Lung (tissue), 12 donors: Measurements from ENCODE around the gene MAGI2. TPM values are rescaled to one million over a fixed set of nuclear protein-coding genes. Genes with fewer than 3 reads are reported as not detected.

Source experiments
- ATAC-seq: fragments of 200-7000 bp; cut with Tn5 transposase; one replicate; pipeline ENCODE4 v1.9.1; 2020; ENCODE audit warnings: moderate number of reproducible peaks; ENCODE audit not compliant: insufficient read depth, low FRiP score
- DNase-seq, 3 donors: peaks; one replicate each; pipeline ENCODE4 v3.0.0-alpha.2; 2013 to 2017
- H3K27ac ChIP-seq, 2 donors: one replicate each; pipeline ENCODE4 v1.5.1; 2013; ENCODE audit warnings: mild to moderate bottlenecking in 2 of 2, moderate library complexity in 2 of 2, control low read depth in 1 of 2, inconsistent platforms in 1 of 2, low read depth in 1 of 2, low read length in 1 of 2
- H3K27me3 ChIP-seq, 3 donors: one replicate each; pipeline ENCODE4 v1.5.1; 2013; ENCODE audit warnings: low read length in 2 of 3; ENCODE audit not compliant: control insufficient read depth in 3 of 3, insufficient read depth in 3 of 3
- H3K36me3 ChIP-seq, 4 donors: one replicate each; pipeline ENCODE4 v1.5.1; 2013; ENCODE audit warnings: low read length in 4 of 4, mild to moderate bottlenecking in 1 of 4, moderate library complexity in 1 of 4; ENCODE audit not compliant: control insufficient read depth in 4 of 4, insufficient read depth in 4 of 4
- H3K4me1 ChIP-seq, 5 donors: one replicate each; pipeline ENCODE4 v1.5.1; 2013; ENCODE audit warnings: low read length in 5 of 5, mild to moderate bottlenecking in 2 of 5, moderate library complexity in 1 of 5; ENCODE audit not compliant: control insufficient read depth in 5 of 5, insufficient read depth in 5 of 5
- H3K4me3 ChIP-seq: one replicate; pipeline ENCODE4 v1.5.1; 2013; ENCODE audit warnings: mild to moderate bottlenecking, control low read depth, moderate library complexity
- H3K9ac ChIP-seq, 2 donors: one replicate each; pipeline ENCODE4 v1.5.1; 2013; ENCODE audit warnings: low read length in 2 of 2, control low read depth in 1 of 2; ENCODE audit not compliant: insufficient read depth in 1 of 2
- H3K9me3 ChIP-seq, 4 donors: one replicate each; pipeline ENCODE4 v1.5.1; 2013; ENCODE audit warnings: low read length in 3 of 4, mild to moderate bottlenecking in 1 of 4, moderate library complexity in 1 of 4; ENCODE audit not compliant: control insufficient read depth in 4 of 4, insufficient read depth in 3 of 4
- CTCF ChIP-seq: IDR thresholded peaks from 2 replicates; pipeline ENCODE4 v1.5.1; 2012; ENCODE audit warnings: mild to moderate bottlenecking; ENCODE audit errors: control extremely low read depth, extremely low read depth
- WGBS, 2 donors: extraction: QIAGEN DNeasy Blood & Tissue Kit; methylation state at CpG; one replicate each; pipeline ENCODE4 v1.1.7; 2013; 5-methylcytosine and 5-hydroxymethylcytosine counted together
- polyA plus RNA-seq, 2 donors: library from polyadenylated mRNA; stranded (reverse); fragments of 200-250 nt; gene quantifications; one replicate each; pipeline ENCODE4 v1.2.1, GENCODE V29; 2013
- total RNA-seq, 2 donors: library from RNA; depleted of rRNA in 1 of 2; stranded (reverse); fragments of >200 nt in 1 of 2; gene quantifications; one replicate each; pipeline ENCODE4 v1.2.1, GENCODE V29; 2014 to 2021
- donor health status: control.
- donor health status: control.
- donor health status: Bipolar disorder and iron deficiency.
- donor health status: healthy.
- donor health status: DM: yes; HTN: yes; CAD: no.

MAGI2 gene
- total and polyA plus RNA-seq, 4 donors = 0.94 to 18.0 (median 5.3) TPM

GRCh38 chr7:79329464-79329863 is 124.0 kb downstream of the MAGI2 start:
- Histone ChIP-seq H3K4me1 (no peaks in the 10 kb centered on the region), H3K27ac (no peak overlapping the region), H3K27me3 (no peaks in the 10 kb centered on the region), H3K9ac (no peak overlapping the region), H3K9me3 (no peaks in the 10 kb centered on the region), H3K4me3 (no peak overlapping the region), H3K36me3 (no peaks in the 10 kb centered on the region)
- DNase-seq (no peak), ATAC-seq (no peak)
- TF ChIP-seq CTCF = no peak
- 87 to 91% methylated on average over 4 of the region's 4 CpGs for WGBS, 2 donors

GRCh38 chr7:79320741-79321473 is 132.6 kb downstream of the MAGI2 start:
- Histone ChIP-seq H3K9ac (no peak overlapping the region), H3K9me3 (no peaks in the 10 kb centered on the region), H3K4me1 (no peaks in the 10 kb centered on the region), H3K36me3 (no peaks in the 10 kb centered on the region), H3K27ac (no peak overlapping the region), H3K4me3 (no peak overlapping the region), H3K27me3 (no peaks in the 10 kb centered on the region)
- WGBS, 2 donors = 0 to 20% methylated on average over 2 of the region's 2 CpGs
- TF ChIP-seq CTCF = no peak
- DNase-seq (no peak), ATAC-seq (no peak)

GRCh38 chr7:79319369-79319768 is 134.1 kb downstream of the MAGI2 start:
- TF ChIP-seq CTCF = no peak
- H3K4me1 ChIP-seq = no peaks in the 10 kb centered on the region
- no peaks in the 10 kb centered on the region for H3K36me3 ChIP-seq
- DNase-seq (no peak), ATAC-seq (no peak)
- no peak overlapping the region for H3K9ac ChIP-seq
- H3K27ac ChIP-seq = no peak overlapping the region
- H3K9me3 ChIP-seq = no peaks in the 10 kb centered on the region
- no peaks in the 10 kb centered on the region for H3K27me3 ChIP-seq
- no peak overlapping the region for H3K4me3 ChIP-seq
- 71 to 82% methylated on average over 1 of the region's 1 CpG for WGBS, 2 donors

- Histone ChIP-seq H3K4me3 (no peak overlapping the region), H3K27me3 (no peaks in the 10 kb centered on the region), H3K9ac (no peak overlapping the region), H3K36me3 (no peaks in the 10 kb centered on the region), H3K27ac (no peak overlapping the region), H3K4me1 (no peaks in the 10 kb centered on the region), H3K9me3 (no peaks in the 10 kb centered on the region)
- TF ChIP-seq CTCF = no peak
- 79 to 89% methylated on average over 2 of the region's 2 CpGs for WGBS, 2 donors
- ATAC-seq (no peak), DNase-seq (peak in 1 of 3 donors; percentile 7)
These were observed 135.7 kb downstream of the MAGI2 start for GRCh38 chr7:79317728-79318127.
